Measurements from ENCODE around the gene CAMK1D.
A peak's percentile ranks its signal among the peaks of the same experiment; 100 is the strongest.

Gene CAMK1D

DNA sequence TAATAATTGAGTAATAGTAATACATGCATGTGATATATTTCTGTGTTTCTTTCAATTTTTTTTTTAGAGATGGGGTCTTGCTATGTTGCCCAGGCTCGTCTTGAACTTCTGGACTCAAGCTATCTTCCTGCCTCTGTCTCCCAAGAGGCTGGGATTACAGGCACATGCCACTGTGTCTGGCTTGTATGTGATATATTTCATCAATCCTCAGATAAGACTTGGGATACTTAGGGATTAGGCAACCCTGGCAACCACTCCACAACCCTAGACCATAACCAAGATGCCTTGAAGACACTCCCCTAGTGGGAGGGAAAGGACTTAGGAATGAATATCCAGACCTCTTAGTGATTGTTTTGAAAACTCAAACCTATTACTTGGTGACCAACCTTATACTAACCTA, 497.4 kb downstream of the CAMK1D start:
- no peak overlapping the region for H3K4me3 ChIP-seq (ENCODE audit: low read depth, low read length)
- TF ChIP-seq, protein P1, sequence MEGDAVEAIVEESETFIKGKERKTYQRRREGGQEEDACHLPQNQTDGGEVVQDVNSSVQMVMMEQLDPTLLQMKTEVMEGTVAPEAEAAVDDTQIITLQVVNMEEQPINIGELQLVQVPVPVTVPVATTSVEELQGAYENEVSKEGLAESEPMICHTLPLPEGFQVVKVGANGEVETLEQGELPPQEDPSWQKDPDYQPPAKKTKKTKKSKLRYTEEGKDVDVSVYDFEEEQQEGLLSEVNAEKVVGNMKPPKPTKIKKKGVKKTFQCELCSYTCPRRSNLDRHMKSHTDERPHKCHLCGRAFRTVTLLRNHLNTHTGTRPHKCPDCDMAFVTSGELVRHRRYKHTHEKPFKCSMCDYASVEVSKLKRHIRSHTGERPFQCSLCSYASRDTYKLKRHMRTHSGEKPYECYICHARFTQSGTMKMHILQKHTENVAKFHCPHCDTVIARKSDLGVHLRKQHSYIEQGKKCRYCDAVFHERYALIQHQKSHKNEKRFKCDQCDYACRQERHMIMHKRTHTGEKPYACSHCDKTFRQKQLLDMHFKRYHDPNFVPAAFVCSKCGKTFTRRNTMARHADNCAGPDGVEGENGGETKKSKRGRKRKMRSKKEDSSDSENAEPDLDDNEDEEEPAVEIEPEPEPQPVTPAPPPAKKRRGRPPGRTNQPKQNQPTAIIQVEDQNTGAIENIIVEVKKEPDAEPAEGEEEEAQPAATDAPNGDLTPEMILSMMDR (IDR thresholded peaks at IDR 0.05; ENCODE audit: control insufficient read depth, extremely low read depth, insufficient read depth) = no peak
- DNase-seq (ENCODE audit: low read depth) = no peak

DNA sequence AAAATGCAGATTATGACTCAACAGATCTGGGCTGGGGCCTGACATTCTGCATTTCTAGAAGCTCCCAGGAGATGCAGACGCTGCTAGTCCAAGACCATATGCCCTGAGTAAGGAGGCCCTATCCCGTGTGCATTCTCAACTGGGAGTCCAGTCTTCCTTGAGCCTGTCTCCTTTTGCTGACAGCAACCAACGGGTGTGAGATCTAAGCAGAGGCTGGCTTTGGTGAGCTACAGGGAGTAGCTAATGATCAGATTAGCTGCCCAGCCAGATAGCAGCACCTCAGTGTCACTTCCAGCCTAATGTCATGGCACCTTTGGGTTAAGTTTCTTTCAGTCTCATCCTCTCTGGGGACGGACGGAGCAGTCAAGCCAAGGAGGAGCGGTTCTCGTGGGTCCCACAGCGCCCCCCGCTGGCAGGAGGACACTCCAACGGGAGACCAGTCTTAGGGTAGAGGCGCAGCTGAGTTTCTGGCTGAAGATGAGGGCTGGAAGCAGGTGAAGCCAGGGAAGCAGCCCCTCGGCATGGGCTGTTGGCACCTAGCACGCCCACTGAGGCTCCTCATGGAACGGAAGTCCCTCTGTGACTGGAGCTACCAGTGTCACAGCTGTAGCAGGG, 498.1 kb downstream of the CAMK1D start:
- no peak overlapping the region for H3K4me3 ChIP-seq (ENCODE audit: low read depth, low read length)
- TF ChIP-seq, protein P1 (IDR thresholded peaks at IDR 0.05; ENCODE audit: control insufficient read depth, extremely low read depth, insufficient read depth) = no peak
- no peak for DNase-seq (ENCODE audit: low read depth)

DNA sequence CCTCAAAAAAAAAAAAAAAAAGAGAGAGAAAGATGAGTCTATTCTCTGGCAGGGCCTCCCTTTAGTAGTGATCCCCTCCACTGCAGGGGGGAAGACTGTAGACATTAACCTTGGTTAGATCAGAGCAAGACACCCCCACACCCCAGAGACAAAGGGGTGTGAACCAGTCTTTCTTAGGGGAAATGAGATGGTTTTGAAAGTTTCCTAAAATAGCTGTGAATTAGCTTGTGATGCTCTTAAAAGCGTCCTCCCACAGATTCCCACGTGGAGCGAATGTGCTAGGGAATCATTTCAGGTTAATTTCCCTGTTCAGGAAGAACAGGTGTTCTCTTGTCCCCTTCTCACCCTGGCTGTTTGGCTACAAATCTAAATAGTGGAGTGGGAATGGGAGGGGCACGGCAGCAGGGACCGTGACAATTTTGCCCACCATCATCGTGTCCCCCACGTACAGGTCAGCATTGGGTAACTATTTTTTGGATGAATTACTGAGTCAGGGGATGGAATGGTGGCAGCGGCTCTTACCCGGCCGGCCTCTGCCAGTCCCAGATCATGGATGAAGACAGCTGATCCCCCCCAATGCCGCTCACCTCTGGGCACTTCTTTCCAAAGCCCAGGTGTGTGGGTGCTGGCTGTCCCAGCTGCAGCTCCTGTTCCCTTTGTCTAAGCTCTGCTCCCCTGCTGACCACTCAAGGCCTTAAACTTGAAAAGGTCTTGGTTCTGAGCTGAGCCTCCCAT, 499.3 kb downstream of the CAMK1D start:
- DNase-seq (ENCODE audit: low read depth) = no peak
- no peak overlapping the region for H3K4me3 ChIP-seq (ENCODE audit: low read depth, low read length)
- TF ChIP-seq, protein P1 (IDR thresholded peaks at IDR 0.05; ENCODE audit: control insufficient read depth, extremely low read depth, insufficient read depth) = no peak

DNA sequence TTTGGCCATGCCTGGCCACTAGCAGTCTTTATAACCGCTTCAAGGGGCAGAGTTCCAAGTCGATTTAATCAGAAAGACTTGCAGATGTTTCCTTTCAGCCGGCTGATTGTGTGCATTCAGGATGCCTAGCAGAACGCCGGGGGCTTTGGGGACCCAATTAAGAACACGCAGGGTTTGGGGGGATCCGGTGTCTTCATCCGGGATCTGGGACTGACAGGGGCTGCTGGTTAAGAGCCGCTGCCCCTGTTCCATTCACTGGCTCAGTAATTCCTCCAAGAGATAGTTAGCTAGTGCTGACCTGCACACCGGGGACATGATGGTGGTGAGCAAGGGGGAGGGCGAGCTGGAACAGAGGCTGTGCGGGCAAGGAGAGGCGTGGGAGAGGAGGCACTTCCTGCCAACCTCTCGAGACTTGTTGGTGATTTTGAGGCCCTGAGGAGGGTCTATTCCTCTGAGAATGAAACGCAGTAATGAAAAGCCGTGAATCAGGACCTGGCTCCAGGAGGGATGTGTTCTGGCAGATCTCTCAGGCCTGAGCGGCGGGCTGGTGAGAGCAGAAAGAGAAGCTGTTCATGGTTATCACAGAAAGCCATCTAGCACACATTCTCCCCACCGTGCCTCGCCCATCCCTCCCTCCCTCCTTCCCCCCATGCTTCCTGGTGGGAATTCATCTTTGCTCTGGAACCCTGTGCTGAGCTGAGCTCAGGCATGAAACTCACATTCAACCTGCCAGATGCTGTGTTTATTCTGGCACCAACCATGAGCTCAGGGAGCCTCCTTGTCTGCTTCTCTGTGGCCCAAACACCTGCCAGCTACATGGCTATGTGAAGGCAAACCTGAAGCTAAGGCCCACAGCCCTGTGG, 500.2 kb downstream of the CAMK1D start:
- H3K4me3 ChIP-seq (ENCODE audit: low read depth, low read length) = no peak overlapping the region
- TF ChIP-seq, protein P1 (IDR thresholded peaks at IDR 0.05; ENCODE audit: control insufficient read depth, extremely low read depth, insufficient read depth) = no peak
- peak; percentile 21 for DNase-seq (ENCODE audit: low read depth)

DNA sequence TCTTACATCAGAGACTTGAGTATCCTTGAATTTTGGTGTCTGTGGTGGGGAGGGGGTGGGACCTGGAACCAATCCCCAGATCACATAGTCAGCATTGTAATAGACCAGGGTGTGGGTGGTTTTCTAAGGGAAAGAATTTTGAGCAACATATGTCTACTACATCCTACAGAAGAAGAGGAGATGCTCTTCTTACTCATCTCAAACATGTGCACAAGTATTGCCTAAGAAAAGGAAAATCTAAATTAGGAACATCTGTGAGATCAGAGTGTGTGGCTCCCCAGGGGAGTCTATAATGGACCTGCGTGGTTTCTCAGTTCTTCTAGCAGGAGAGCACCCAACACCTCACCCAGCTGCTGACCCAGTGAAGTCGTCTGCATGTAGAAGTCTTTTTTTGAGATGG, 503.3 kb downstream of the CAMK1D start:
- H3K4me3 ChIP-seq (ENCODE audit: low read depth, low read length) = no peak overlapping the region
- DNase-seq (ENCODE audit: low read depth) = no peak
- TF ChIP-seq, protein P1 (IDR thresholded peaks at IDR 0.05; ENCODE audit: control insufficient read depth, extremely low read depth, insufficient read depth) = no peak

DNA sequence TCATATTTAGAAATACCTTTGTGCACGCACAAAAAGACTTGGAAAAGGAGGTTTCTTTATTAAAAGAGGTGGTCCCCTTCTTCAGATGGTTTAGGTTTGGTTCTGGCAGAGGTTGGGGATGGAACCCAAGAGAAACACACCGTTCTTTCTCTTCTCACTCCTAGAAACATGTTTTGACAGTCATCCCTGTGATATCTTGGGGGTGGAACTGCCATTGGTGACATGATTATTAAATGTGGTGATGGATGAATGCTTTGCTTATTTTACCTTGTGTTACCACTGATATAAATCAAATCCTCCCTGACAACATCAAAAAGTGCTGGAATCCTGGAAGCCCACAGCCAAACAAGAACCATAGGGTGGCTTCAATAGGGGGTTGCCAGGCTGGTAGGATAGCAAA, 505.6 kb downstream of the CAMK1D start:
- no peak for DNase-seq (ENCODE audit: low read depth)
- TF ChIP-seq, protein P1 (IDR thresholded peaks at IDR 0.05; ENCODE audit: control insufficient read depth, extremely low read depth, insufficient read depth) = no peak
- H3K4me3 ChIP-seq (ENCODE audit: low read depth, low read length) = no peak overlapping the region
